ENCODE data around the gene ZFPL1. TPM values are rescaled to one million over a fixed set of nuclear protein-coding genes. Genes with fewer than 3 reads are reported as not detected.

ZFPL1 gene
- total and polyA plus RNA-seq, 2 donors (not counting 3 experiments of a cell fraction or from before 2014, with no cell fraction given) = 37.6 to 139 TPM

DNA sequence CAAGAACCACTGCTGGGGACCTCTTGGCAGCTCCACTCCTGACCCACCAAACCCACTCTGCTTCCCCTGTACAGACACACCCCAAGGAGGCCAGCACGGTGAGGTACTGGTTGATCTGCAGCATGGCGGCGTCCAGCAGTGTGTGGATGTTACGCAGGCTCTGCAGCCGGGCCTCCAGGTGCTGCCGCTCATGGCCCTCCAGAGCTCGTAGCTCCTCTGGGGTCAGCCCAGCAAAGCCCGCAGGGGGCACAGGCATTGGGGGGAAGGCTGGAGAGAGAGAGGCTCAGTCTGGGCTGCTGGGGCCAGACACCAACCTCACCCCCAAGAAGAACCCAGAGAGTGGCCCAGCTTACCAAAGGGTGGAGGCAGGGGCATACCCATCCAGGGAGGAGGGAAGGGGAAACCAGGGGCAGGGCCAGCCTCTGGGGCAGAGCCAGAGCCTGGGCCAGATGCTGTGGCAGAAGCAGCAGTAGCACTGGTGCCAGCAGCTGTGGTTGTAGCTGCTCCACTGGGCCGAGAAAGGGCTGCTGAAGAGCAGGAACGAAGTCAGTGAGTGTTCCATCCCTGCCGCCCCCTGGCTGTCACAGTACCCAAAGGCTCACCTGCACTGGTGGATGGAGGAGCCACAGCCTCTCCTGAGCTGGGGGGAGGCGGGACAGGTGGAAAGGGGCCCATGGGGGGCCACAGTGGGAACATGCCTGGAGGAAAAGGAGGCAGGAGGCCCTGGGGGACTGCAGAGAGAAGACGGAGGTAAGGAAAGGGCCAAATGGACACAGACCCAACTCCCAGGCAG is 45.8 kb downstream of the ZFPL1 start:
- Histone ChIP-seq H3K4me2 (ENCODE audit: insufficient read depth, low read length) (no peak overlapping the region), H3K79me2 (ENCODE audit: control insufficient read depth, insufficient read depth, low read length) (peaks cover 14% of the 10 kb centered on the region), H3K27ac (ENCODE audit: insufficient read depth, low read depth, low read length) (no peak overlapping the region), H3K27me3 (ENCODE audit: control insufficient read depth in 2 of 2, insufficient read depth in 2 of 2, low read length in 2 of 2) (no peaks in the 10 kb centered on the region), H3K9me3 (replicated peaks; ENCODE audit: control insufficient read depth, insufficient read depth, low read length) (no peaks in the 10 kb centered on the region), H4K20me1 (replicated peaks; ENCODE audit: control insufficient read depth, extremely low read depth, insufficient read depth, low read length) (no peaks in the 10 kb centered on the region), H3K36me3 (ENCODE audit: control insufficient read depth in 2 of 2, extremely low read depth in 1 of 2, insufficient read depth in 2 of 2, low read length in 2 of 2) (peaks cover 11 to 56% of the 10 kb centered on the region in 2 experiments), H3K4me1 (ENCODE audit: control insufficient read depth, extremely low read depth, insufficient read depth, low read length) (peaks cover 7% of the 10 kb centered on the region), H2AFZ (ENCODE audit: low read depth, low read length) (no peak overlapping the region), H3K9ac (replicated peaks; ENCODE audit: extremely low read depth, insufficient read depth, low read length) (no peak overlapping the region), H3K4me3 (replicated peaks in 1 of 3; ENCODE audit: insufficient read depth in 1 of 3, low read depth in 1 of 3, low read length in 3 of 3) (no peak overlapping the region), H3K9me1 (replicated peaks; ENCODE audit: control insufficient read depth, extremely low read depth, insufficient read depth, low read length) (no peaks in the 10 kb centered on the region)
- POLR2A ChIA-PET = no interaction called here
- dilution Hi-C loops (cut with MboI; ENCODE audit: extremely low pct_ligation_motif_present, low sequenced_read_pairs) (no loop called here), intact Hi-C loops (cut with micrococcal nuclease) (no loop called here)
- BruUV-seq (replicated peaks) = no TSS peak
- DNase-seq (ENCODE audit: low read depth, low spot score) (no peak), FAIRE-seq (no peak)
- CTCF ChIA-PET = interaction anchor here (2.0 kb wide), 1 partner anchor 12 kb away, joined by 7 read pairs; the partner anchor contains the start of gene ZNHIT2
- TF ChIP-seq, protein P1, sequence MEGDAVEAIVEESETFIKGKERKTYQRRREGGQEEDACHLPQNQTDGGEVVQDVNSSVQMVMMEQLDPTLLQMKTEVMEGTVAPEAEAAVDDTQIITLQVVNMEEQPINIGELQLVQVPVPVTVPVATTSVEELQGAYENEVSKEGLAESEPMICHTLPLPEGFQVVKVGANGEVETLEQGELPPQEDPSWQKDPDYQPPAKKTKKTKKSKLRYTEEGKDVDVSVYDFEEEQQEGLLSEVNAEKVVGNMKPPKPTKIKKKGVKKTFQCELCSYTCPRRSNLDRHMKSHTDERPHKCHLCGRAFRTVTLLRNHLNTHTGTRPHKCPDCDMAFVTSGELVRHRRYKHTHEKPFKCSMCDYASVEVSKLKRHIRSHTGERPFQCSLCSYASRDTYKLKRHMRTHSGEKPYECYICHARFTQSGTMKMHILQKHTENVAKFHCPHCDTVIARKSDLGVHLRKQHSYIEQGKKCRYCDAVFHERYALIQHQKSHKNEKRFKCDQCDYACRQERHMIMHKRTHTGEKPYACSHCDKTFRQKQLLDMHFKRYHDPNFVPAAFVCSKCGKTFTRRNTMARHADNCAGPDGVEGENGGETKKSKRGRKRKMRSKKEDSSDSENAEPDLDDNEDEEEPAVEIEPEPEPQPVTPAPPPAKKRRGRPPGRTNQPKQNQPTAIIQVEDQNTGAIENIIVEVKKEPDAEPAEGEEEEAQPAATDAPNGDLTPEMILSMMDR (IDR thresholded peaks at IDR 0.05; ENCODE audit: extremely low read depth in 1 of 2, insufficient read depth in 1 of 2, low read depth in 1 of 2, low read length in 2 of 2) = no peak
- no peak for TF ChIP-seq POLR2AphosphoS5 (IDR thresholded peaks at IDR 0.05; ENCODE audit: insufficient read depth, low read depth, low read length)
- TF ChIP-seq EZH2 (IDR thresholded peaks at IDR 0.05; ENCODE audit: borderline replicate concordance, low read depth, low read length, severe bottlenecking) = no peak
- no peak for TF ChIP-seq FOS (IDR thresholded peaks at IDR 0.05; ENCODE audit: borderline replicate concordance, insufficient read depth, low read length)
- TF ChIP-seq GATA2 (IDR thresholded peaks at IDR 0.05; ENCODE audit: insufficient read depth, insufficient read length, low read depth, low read length) = no peak
- no peak for TF ChIP-seq JUN (IDR thresholded peaks at IDR 0.05; ENCODE audit: borderline replicate concordance, insufficient read depth, insufficient read length, low read depth)
- TF ChIP-seq POLR2A (IDR thresholded peaks at IDR 0.05; ENCODE audit: low read depth, low read length) = no peak
- no peak for TF ChIP-seq MYC (IDR thresholded peaks at IDR 0.05; ENCODE audit: low read depth, low read length)
- TF ChIP-seq, protein P2, sequence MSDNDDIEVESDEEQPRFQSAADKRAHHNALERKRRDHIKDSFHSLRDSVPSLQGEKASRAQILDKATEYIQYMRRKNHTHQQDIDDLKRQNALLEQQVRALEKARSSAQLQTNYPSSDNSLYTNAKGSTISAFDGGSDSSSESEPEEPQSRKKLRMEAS (IDR thresholded peaks at IDR 0.05; ENCODE audit: insufficient read depth, insufficient read length) = no peak

Measured in endothelial cell of umbilical vein (primary cell).